ENCODE results near the gene RAB28.

GRCh38 chr4:13359809-13360208 is 124.3 kb downstream of the RAB28 start:
- no peak for TF ChIP-seq CTCF (IDR thresholded peaks at IDR 0.05)
- TF ChIP-seq POLR2A (IDR thresholded peaks at IDR 0.05), result no peak
